Measurements from ENCODE around the gene RCBTB1.
"Not testable (repeated sequence)": the region's sequence is repeated elsewhere in the genome, so short reads cannot be mapped to it uniquely, and the experiment has no call there.

RCBTB1 gene

GRCh38 chr13:49524740-49525501 lies 60.4 kb downstream of the RCBTB1 start:
- in situ Hi-C loops (cut with MboI; ENCODE audit: low sequenced_read_pairs): no loop called here

- in situ Hi-C loops (cut with MboI; ENCODE audit: low sequenced_read_pairs): no loop called here
Observed at GRCh38 chr13:49521224-49521623, 64.1 kb downstream of the RCBTB1 start.

- in situ Hi-C loops (cut with MboI; ENCODE audit: low sequenced_read_pairs): no loop called here
Observed at GRCh38 chr13:49517461-49517860, 67.9 kb downstream of the RCBTB1 start.

GRCh38 chr13:49516467-49516866 lies 68.9 kb downstream of the RCBTB1 start:
- in situ Hi-C loops (cut with MboI; ENCODE audit: low sequenced_read_pairs): no loop called here

- in situ Hi-C loops (cut with MboI; ENCODE audit: low sequenced_read_pairs): no loop called here
Observed at GRCh38 chr13:49512578-49512977, 72.8 kb downstream of the RCBTB1 start.

- in situ Hi-C loops (cut with MboI; ENCODE audit: low sequenced_read_pairs): no loop called here
Observed at GRCh38 chr13:49503951-49504350, 81.4 kb downstream of the RCBTB1 start.

- in situ Hi-C loops (cut with MboI; ENCODE audit: low sequenced_read_pairs): no loop called here
Observed at GRCh38 chr13:49502954-49503353, 82.4 kb downstream of the RCBTB1 start.

GRCh38 chr13:49499889-49500660 lies 85.3 kb downstream of the RCBTB1 start:
- in situ Hi-C loops (cut with MboI; ENCODE audit: low sequenced_read_pairs): no loop called here

- in situ Hi-C loops (cut with MboI; ENCODE audit: low sequenced_read_pairs): no loop called here
Observed at GRCh38 chr13:49498206-49498605, 87.2 kb downstream of the RCBTB1 start.

GRCh38 chr13:49497272-49497671 lies 88.1 kb downstream of the RCBTB1 start:
- in situ Hi-C loops (cut with MboI; ENCODE audit: low sequenced_read_pairs): no loop called here

GRCh38 chr13:49496837-49497236 lies 88.5 kb downstream of the RCBTB1 start:
- in situ Hi-C loops (cut with MboI; ENCODE audit: low sequenced_read_pairs): not testable (repeated sequence)

- in situ Hi-C loops (cut with MboI; ENCODE audit: low sequenced_read_pairs): no loop called here
Observed at GRCh38 chr13:49495783-49496762, 89.3 kb downstream of the RCBTB1 start, which contains the start of gene PHF11. Gene PHF11 (plus strand): TSS chr13:49495953. CDS start chr13:49496002, 49 bp downstream.

- in situ Hi-C loops (cut with MboI; ENCODE audit: low sequenced_read_pairs): no loop called here
Observed at GRCh38 chr13:49494645-49495044, 90.7 kb downstream of the RCBTB1 start.

GRCh38 chr13:49488563-49488962 lies 96.8 kb downstream of the RCBTB1 start:
- in situ Hi-C loops (cut with MboI; ENCODE audit: low sequenced_read_pairs): no loop called here

Data from HL-60/S4 treated with retinoic acid at 250 ng/mL for 4 days and 3 days (cell line).